NB4 (cell line): Measurements from ENCODE around the gene SNN.

Experiments used
- DNase-seq: peaks from one replicate; pipeline ENCODE4 v3.0.0; 2010; ENCODE audit warnings: low read depth
- H3K4me3 ChIP-seq: one replicate; pipeline ENCODE4 v1.5.1; 2011; ENCODE audit warnings: mild to moderate bottlenecking, low read depth, low read length, moderate library complexity
- CTCF ChIP-seq: IDR thresholded peaks from one replicate; pipeline ENCODE4 v1.5.1; 2012; ENCODE audit warnings: low read depth, low read length
- MAX ChIP-seq: IDR thresholded peaks from 2 replicates; pipeline ENCODE4 v1.6.1; 2011; ENCODE audit warnings: low read depth, low read length
- MYC ChIP-seq: IDR thresholded peaks from 2 replicates; pipeline ENCODE4 v1.6.1; 2011; ENCODE audit warnings: low read depth, low read length
- POLR2A ChIP-seq: IDR thresholded peaks from 2 replicates; pipeline ENCODE4 v1.6.1; 2011; ENCODE audit warnings: mild to moderate bottlenecking; ENCODE audit not compliant: insufficient read length; ENCODE audit errors: extremely low read depth

SNN gene

GRCh38 chr16:11717811-11718210 lies 49.6 kb downstream of the SNN start:
- DNase-seq: no peak
- H3K4me3 ChIP-seq: no peak overlapping the region
- TF ChIP-seq MYC (no peak), POLR2A (no peak), CTCF (no peak), MAX (no peak)

GRCh38 chr16:11719171-11719570 lies 50.9 kb downstream of the SNN start:
- no peak overlapping the region for H3K4me3 ChIP-seq
- DNase-seq: no peak
- no peak for TF ChIP-seq MYC
- no peak for TF ChIP-seq POLR2A
- TF ChIP-seq MAX: no peak
- no peak for TF ChIP-seq CTCF

- no peak overlapping the region for H3K4me3 ChIP-seq
- no peak for TF ChIP-seq CTCF
- no peak for TF ChIP-seq POLR2A
- no peak for TF ChIP-seq MYC
- no peak for TF ChIP-seq MAX
- DNase-seq: no peak
Measured at GRCh38 chr16:11719762-11720161, 51.5 kb downstream of the SNN start.

GRCh38 chr16:11721781-11722467 lies 53.7 kb downstream of the SNN start:
- TF ChIP-seq MYC: no peak
- no peak overlapping the region for H3K4me3 ChIP-seq
- DNase-seq: no peak

- no peak for DNase-seq
- TF ChIP-seq POLR2A: no peak
- no peak for TF ChIP-seq MYC
- no peak for TF ChIP-seq MAX
- TF ChIP-seq CTCF: no peak
- no peak overlapping the region for H3K4me3 ChIP-seq
Measured at GRCh38 chr16:11722468-11722808, 54.2 kb downstream of the SNN start.

GRCh38 chr16:11725457-11725856 lies 57.2 kb downstream of the SNN start:
- no peak for DNase-seq
- H3K4me3 ChIP-seq: no peak overlapping the region
- TF ChIP-seq MAX: no peak
- TF ChIP-seq MYC: no peak
- TF ChIP-seq POLR2A: no peak
- no peak for TF ChIP-seq CTCF
